CD4-positive, alpha-beta T cell treated with Interleukin-4 for 1 hour (primary cell): ENCODE measurements around the gene MESP2.
A peak's percentile ranks its signal among the peaks of the same experiment; 100 is the strongest.

Experiments used
- DNase-seq, 2 donors: peaks; one replicate each; pipeline ENCODE4 v3.0.0-alpha.2; 2020 to 2022

Gene MESP2

DNA sequence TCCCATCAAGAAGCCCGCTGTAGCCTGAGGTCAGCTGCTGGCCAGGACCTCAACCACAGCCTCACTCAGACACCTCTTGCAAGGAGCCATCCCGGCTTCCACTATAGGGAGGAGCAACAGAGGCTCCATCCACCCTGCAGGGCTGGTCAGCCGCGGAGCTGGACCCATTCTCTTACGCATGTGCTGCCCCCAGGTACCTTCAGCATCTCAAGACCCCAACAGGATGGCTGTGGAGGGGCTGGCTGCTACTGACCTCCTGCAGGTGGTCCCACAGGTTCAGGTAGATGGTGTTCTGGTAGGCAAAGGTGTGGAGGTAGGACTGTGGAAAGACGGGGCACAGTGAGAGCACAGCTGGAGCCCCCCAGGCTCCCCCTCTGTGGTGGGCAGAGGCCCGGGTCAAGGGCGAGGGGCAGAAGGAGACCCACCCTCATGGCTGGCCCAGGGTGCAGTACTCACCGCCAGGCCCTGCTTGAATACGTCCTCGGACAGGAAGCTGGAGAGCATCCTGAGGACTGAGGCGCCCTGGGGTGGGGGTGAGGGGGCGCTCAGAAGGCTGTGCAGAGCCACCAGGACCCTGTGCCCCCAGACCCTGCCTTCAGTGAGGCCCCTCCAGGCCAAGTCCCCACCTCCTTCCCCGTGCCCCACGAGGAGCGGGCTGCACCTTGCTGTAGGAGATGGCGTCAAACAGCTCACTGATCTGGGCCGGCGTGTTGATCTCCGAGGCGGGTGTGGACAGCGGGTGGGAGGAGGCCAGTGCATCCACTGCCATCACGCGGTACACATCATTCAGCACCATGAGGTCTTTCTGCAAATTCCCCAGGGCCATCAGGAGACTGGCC, 27.1 kb downstream of the MESP2 start:
- no peak for DNase-seq

DNA sequence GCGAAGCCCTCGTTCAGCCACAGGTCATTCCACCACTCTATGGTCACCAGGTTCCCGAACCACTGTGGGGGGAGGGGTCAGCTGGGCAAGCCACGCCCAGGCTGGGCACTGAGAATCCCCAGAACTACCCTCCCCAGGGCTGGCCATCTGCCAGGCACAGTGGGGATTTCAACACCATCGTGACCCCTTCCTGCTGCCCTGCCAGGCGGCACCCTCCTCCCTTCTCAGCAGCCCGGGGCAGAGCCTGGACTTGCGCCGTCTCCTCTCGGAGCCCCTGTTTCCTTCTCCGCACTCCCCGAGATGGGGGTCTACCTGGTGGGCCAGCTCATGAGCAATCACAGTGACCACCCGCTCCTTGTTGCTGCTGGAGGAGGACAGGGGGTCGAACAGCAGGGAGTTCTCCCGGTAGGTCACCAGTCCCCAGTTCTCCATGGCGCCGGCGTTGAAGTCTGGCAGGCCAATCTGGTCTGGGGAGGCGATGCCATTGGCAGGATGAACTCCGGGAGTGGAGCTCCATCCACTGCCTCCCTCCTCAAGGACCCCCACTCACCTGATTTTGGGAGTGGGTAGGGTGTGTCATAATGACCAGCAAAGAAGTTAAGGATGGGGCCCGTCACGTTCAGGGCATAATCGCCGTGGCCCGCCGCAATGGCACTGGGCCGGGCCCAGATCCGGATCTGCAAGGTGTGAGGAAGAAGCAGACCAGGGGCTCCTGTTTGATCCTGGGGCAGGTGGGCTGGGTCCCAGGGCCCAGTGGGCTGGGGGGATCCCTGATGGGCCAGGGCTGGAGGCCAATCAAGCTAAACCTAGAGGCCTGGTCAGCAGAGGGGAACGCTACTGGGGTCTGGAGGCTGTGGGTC, 28.0 kb downstream of the MESP2 start:
- peak in 1 of 2 donors; percentile 56 for DNase-seq

DNA sequence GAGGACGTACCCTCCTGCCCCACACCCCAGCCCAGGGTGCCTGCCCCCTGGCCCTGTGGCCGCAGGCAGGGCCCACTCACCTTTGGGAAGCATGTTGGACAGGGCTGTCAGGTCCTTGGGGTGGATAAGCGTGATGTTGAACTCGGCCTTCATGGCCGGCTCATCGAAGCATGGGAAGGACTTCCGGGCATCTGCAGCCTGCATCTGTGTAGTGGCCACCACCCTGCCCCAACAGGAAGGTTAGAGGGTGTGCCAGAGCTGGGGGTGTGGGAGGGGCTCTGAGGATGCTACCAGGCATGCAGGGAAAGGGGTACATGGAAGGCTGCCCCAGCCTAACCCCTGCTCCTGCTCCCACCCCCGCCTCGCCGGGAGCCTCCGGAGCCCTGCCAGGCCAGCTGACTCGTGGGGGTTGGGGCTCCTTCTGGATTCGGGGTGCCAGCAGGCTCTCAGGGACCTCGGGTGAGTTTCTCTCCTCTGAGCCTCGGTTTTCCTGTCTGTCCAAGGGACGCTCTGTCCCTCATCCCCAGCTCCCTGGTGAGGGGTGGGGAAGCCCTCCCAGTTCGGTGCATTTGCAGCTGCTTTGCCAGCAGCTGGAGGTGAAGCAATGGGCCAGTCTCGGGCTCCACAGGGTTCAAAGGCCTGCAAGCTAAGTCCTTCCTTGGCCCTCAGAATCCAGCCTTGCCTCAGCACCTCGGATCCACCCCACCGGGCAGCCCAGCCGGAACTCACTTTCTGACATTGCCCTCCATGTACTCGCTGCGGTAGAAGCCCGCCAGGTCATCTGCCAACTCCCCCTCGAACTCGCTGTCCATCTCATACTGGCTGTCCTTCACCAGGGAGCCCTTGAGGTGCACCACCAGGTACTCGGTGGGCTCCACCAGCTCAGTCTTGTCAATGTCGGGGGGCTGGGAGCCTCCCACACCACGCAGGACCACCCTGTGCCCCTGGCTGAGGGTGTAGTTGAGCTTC, 29.4 kb downstream of the MESP2 start:
- no peak for DNase-seq

DNA sequence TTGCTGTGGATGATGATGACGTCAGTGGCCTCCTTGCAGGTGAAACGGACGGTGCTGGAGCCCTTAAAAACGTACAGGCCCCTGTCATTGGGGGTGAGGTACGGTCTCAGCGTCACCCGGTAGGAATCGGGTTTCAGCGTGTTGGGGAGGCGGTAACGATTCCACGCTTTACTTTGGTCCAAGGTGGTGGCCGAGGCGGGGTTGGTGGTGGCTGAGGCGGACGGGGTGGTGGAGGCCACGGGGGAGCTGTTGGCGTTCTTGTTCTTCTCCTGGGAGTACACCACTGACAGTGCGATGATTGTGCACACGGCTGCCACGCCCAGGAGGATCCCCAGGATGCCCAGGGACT, 30.1 kb downstream of the MESP2 start:
- DNase-seq, result no peak

DNA sequence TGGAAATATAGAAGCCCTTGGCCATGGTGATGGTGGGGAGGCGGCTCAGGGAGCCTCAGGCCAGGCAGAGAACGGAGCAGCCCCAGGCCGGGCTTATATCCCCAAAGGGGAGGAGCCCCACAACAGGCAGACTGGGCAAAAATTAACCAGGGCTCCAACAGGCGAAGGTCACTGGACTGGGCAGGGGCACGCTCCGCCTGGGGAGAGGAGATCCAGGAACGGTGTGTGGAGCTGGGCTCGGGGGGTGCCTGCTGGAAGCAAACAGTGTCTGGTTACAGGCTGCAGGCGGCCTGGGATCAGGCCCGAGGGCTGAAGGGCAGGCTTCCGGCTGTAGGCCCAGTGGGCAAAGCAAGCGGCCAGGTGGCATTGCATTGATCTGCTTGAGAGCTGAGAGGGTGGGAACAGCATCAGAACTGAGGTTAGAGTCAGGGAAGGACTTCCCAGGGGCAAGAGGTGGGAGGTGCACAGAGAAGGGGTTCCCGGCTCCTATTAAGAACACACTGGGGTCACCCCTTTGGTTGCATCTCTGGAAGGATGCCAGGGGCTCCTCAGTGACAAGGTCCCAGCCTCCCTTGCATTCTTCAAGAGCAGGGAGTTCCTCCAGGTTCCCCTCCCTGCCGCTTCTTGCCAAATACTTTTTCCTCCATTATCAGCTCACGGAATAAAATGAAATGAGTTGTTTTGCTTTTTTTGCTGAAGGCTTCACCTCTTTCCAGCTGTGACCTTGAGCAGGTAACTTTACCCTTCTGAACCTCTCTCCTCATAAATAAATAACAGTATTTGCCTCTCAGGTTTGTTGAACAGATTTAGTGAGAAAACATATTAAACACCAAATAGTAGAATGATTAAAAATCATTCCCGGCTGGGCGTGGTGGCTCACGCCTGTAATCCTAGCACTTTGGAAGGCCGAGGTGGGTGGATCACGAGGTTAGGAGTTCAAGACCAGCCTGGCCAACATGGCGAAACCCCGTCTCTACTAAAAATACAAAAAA, 30.7 kb downstream of the MESP2 start:
- no peak for DNase-seq

DNA sequence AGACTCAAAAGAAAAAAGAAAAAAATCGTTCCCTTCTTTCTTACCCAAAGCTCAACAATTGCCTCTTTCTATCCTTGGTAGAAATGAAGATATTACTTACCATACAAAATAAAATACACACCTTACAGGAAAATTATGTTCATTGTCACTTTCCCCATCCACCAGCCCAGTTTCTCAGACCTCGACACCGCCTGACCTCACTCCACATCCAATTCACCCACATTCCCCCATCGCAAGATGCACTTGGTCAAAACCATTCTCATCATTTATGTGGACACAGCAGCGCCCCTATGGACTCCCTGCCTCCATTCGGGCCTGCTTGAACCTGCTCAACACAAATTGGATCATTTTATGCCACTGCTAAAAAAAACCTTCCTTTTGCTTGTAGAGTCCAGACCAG, 31.6 kb downstream of the MESP2 start:
- DNase-seq, result no peak

DNA sequence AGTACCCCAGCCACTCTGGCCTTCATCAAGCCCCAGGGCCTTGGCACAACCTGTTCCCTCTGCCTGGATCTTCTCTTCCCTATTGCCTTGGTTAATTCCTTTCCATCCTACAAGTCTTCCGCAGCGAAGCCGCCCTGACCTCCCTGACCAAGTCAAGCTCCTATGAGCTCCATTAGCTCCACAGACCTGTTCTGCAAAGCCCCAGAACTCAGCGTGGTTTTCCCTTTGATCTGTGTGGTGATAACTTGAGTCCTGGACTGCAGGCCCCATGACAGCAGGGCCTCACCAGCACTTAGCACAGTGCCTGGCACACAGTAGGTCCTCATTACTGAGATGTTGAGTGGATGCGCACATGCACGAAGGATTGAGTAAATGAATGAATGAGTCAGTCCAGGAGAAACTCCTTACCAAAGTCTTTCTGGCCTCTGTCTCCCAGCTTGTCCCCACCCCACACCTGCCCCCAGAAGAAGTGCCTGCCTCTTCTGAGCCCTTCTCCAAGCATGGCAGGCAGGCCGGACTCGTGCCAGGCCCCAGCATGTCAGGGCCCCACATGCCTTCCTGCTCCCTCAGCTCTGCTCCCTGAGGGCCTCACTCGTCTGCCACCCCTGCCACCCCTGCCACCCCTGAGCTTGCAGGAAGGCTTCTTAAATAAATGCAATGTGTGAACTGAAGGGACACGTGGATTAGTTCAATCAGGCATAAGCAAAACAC, 32.2 kb downstream of the MESP2 start:
- no peak for DNase-seq

DNA sequence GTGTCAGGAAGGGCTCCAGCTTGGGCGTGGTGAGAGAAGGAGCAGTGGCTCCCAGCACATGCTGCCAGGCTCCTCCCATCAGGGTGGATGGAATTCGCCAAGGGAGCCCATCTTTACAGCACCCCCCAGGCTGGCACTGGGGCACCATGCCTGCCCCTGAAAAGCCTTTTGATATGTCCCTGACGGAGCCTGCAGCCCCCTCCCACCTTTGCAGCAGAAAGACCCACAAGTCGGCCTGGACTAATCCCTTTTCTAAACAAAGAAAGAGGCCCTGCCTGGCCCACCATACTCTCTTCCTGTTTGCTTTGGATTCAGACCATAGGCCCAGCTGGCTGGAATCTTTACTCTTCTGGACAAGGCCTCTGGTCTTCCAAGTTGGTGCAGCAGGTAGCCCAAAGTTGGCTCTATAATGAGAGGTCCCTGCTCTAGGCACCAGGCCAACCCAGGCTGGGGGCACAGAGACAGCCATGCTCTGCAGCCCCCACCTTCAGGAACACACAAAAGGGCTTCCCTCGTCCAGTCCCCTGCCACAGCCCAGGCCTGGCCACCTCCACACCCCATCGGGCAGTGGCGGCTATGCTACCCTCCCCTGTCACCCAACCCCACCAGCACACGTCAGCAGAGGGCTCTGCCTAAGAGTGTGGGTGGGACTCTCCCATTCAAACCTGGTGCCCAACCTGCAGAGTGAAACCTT, 33.1 kb downstream of the MESP2 start:
- no peak for DNase-seq

DNA sequence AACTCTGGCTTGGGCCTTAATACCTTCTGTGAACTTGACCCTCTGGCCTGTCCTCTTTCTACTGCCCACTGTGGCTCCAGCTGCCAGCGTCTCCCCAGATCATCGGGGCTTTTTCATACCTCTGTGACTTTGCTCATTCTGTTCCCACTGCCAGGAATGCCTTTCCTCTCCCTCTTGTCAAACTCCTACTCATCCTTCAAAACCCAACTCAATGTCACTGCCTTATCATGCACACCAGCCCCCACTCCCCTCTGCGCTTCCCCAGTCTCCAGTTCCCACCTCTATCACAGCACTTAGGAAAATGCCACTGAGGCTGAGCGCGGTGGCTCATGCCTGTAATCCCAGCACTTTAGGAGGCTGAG, 33.6 kb downstream of the MESP2 start:
- DNase-seq, result no peak

DNA sequence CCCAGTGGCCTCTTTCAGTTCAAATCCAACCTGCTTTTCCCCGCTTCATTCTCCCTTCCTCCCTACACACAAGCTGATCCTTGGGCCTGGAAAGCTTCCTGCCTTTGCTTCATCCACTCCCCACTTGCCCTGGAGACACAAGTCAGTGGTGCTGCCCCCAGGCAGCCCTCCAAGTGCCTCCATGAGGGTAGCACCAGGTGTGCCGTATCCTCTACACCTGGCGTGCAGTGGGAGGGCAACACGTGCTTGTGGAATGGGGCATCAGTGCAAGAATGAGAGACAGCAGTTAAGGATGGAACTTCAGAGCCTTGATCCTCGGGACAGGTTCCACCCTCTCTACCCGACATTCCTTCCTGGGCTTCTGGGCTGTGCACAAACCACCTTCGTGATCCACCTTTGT, 34.7 kb downstream of the MESP2 start:
- DNase-seq, result no peak

DNA sequence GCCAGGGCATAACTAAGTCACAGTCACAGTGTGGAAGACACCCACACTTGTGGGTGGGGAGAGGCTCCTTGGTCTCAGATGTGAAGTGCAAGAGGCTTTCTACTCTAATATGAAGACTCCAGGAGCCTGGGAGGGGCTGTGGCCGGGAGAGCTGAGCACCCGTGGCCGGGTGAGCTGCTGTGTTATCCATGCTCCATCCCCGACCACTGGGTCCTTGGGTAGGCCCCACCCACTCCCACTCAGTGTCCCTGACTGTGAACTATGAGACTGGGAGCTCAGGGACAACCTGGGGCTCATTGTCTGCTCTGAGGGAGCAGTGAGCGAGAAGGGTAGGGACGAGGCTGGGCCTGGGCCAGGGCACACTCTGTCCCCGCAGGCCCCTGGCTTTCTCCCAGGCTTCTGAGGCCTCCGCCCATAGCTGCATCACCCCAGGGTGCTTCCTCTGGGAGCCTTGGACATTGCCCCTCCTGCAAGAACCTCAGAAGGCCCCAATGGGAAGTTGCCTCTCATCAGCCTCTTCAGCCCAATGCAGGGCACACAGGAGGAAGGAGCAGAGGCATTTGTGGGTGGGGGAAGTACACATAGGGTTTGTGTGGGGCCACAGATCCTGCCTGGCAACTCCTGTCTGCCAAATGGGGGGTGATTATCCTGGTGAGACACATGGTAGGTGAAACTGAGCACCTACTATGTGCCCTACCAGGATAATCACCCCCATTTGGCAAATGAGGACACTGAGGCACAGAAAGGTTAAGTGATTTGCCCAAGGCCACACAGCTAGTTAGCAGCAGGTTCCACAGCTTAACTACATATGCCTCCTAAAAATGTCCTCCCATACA, 36.1 kb downstream of the MESP2 start:
- peak in 1 of 2 donors; percentile 57 for DNase-seq

DNA sequence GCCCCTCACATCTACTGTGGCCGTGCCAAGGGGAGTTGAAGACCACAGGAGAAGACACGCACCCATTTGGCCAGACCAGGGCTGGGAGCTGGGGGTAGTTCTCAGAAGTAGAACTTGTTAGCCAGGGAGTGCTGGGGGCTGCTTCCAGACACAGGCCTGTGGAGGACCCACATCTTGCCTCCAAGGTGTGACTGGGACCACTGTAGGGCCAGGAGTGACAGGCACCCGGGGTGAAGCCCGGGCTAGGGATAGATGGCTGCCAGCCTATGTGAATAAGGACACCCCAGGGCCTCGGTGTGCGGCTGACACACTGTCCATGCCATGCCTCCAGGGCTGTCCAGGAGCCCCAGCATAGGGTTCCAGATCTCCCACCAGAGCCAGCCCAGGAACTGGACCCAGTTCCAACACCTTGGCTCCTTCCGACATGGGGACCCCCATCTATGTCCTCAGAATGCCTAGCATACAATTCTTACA, 36.8 kb downstream of the MESP2 start:
- DNase-seq, result no peak

DNA sequence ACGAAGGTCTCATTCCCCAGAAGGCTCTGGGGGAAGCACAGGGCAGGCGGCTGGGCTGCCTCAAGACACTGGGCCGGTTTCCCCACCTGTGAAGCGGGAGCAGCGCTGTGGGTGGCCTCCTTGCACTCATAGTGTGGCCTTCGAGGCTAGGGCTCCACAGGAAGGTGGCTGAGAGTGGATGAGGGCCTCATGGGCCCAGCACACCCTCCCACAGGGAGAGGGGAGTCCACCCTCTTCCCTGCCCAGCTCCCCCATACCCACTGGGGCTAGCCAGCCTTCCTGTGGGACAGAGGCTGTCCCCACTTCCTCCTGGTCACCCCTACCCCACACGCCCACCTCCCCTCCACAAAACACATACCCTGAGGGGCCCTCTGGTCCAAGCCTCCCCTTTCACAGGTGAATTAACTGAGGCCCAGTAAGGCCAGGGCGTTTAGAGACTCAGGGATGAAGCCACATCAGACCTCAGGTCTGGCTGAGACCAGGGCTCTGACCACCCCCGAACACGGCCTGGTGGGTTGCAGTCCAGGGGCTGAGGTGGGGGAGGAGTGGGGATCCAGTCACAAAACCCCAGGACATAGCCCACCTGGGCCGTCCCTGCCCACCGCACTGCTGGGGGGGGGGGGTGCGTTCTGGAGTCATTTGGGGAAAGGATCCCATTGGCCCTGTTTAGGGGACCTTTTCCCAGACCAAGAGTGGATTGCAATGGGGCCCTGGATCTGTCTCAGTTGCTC, 37.4 kb downstream of the MESP2 start:
- no peak for DNase-seq

DNA sequence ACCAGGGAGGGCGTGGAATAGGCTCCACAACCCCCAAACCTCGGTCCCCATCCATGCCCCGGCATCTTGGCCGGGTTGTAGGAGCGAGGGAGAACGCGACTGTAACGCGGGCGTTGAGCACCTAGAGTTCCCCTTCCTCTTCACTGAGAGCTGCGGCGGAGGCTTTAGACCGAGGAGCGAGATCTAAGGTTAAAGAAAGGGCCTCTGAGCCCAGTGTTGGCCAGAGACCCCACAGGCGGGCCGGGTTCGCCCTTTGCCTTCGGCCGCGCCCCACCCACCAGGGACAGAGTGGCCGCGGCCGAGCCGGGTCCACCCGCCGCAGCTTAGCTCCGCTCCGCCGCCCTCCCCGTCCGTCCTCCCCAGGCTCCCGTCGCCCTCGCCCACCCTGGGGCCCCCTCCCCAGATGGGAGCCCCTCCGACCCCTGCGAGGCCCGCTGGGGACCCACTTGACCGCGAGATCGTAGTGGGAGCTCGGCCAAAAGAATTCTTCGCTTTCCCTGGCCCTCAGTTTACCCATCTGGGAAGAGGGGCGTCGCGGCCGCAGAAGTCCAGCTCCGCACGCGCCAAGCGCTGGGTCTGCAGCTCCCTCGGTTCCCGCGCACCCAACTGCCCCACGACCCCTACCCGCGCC, 38.1 kb downstream of the MESP2 start:
- no peak for DNase-seq

DNA sequence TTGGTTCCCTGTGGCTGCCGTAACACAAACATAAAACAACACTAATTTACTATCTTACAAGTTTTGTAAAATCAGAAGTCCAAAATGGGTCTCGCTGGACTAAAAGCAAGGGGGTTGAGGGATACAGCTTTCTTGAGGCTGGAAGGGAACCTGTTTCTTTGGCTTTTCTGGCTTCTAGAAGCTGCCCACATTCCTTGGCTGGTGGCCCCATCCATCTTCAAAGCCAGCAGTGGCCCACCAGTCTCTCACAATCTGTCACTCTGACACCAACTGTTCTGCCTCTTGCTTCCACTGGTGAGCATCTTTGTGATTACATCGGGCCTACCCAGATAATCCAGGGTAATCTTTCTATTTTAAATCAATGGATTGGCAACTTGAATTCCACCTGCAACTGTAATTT, 39.6 kb downstream of the MESP2 start:
- DNase-seq, result no peak

DNA sequence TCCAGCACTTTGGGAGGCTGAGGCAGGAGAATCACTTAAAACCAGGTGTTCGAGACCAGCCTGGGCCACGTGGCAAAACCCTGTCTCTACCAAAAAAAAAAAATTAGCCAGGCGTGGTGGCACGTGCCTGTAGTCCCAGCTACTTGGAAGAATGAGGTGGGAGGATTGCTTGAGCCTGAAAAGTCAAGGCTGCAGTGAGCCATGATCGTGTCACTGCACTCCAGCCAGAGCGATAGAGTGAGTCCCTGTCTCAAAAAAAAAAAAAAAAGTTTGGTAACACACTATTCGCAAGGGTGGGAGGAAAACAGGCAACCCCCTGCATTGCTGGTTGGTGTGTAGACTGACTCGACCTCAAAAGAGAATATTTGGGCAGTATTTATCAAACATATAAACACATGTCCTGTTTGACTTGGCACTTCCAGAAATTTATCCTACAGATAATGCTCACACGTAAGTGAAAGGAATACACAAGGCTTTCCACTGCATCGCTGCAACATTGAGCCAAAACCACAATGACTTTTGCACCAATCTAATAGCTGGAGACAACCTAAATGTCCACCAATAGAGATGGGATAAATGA, 41.7 kb downstream of the MESP2 start:
- DNase-seq, result no peak

DNA sequence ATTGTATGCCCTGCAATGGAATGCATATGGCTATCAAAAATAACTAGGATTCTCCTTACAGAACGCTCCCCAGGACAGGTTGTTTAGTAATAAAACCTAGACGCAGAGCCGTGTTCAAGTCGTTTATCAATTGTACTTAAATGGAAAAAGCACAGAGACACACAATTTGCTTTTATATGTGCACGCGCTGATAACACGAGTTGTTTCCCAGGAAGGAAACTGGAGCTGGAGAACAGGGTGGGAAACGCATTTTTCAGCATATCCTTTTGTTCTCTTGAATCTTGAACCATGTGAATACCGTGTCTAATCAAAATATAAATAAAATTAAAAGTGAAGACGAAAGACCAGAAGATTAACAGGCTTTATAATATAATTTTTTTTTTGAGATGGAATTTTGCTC, 42.2 kb downstream of the MESP2 start:
- DNase-seq, result no peak
